Measurements from ENCODE around the gene TEPSIN.

TEPSIN gene

GRCh38 chr17:81192386-81193050, 46.3 kb downstream of the TEPSIN start:
- Histone ChIP-seq H3K9ac (ENCODE audit: low read depth in 1 of 2, low read length in 2 of 2) (no peak overlapping the region), H3K36me3 (ENCODE audit: control insufficient read depth in 2 of 2, insufficient read depth in 2 of 2, low read length in 2 of 2) (no peaks in the 10 kb centered on the region), H3K4me3 (ENCODE audit: low read length in 2 of 2) (no peak overlapping the region), H3K9me3 (ENCODE audit: control insufficient read depth in 2 of 2, low read length in 2 of 2) (no peaks in the 10 kb centered on the region), H3K27ac (ENCODE audit: low read depth in 2 of 2, low read length in 2 of 2) (no peak overlapping the region), H3K4me1 (ENCODE audit: control insufficient read depth in 2 of 2, insufficient read depth in 2 of 2, low read length in 2 of 2) (no peaks in the 10 kb centered on the region), H3K27me3 (ENCODE audit: control insufficient read depth in 2 of 2, insufficient read depth in 2 of 2, low read length in 2 of 2) (no peaks in the 10 kb centered on the region)

GRCh38 chr17:81191646-81192045, 47.2 kb downstream of the TEPSIN start:
- Histone ChIP-seq H3K4me3 (ENCODE audit: low read length in 2 of 2) (no peak overlapping the region), H3K9me3 (ENCODE audit: control insufficient read depth in 2 of 2, low read length in 2 of 2) (no peaks in the 10 kb centered on the region), H3K27me3 (ENCODE audit: control insufficient read depth in 2 of 2, insufficient read depth in 2 of 2, low read length in 2 of 2) (no peaks in the 10 kb centered on the region), H3K9ac (ENCODE audit: low read depth in 1 of 2, low read length in 2 of 2) (no peak overlapping the region), H3K27ac (ENCODE audit: low read depth in 2 of 2, low read length in 2 of 2) (no peak overlapping the region), H3K36me3 (ENCODE audit: control insufficient read depth in 2 of 2, insufficient read depth in 2 of 2, low read length in 2 of 2) (no peaks in the 10 kb centered on the region), H3K4me1 (ENCODE audit: control insufficient read depth in 2 of 2, insufficient read depth in 2 of 2, low read length in 2 of 2) (no peaks in the 10 kb centered on the region)

- no peak overlapping the region for H3K27ac ChIP-seq (ENCODE audit: low read depth in 2 of 2, low read length in 2 of 2)
- no peaks in the 10 kb centered on the region for H3K27me3 ChIP-seq (ENCODE audit: control insufficient read depth in 2 of 2, insufficient read depth in 2 of 2, low read length in 2 of 2)
- no peaks in the 10 kb centered on the region for H3K4me1 ChIP-seq (ENCODE audit: control insufficient read depth in 2 of 2, insufficient read depth in 2 of 2, low read length in 2 of 2)
- no peak overlapping the region for H3K9ac ChIP-seq (ENCODE audit: low read depth in 1 of 2, low read length in 2 of 2)
- H3K9me3 ChIP-seq (ENCODE audit: control insufficient read depth in 2 of 2, low read length in 2 of 2), result no peaks in the 10 kb centered on the region
- no peaks in the 10 kb centered on the region for H3K36me3 ChIP-seq (ENCODE audit: control insufficient read depth in 2 of 2, insufficient read depth in 2 of 2, low read length in 2 of 2)
- H3K4me3 ChIP-seq (ENCODE audit: low read length in 2 of 2), result no peak overlapping the region
Measured at GRCh38 chr17:81191116-81191515, 47.7 kb downstream of the TEPSIN start.

GRCh38 chr17:81190591-81190990, 48.3 kb downstream of the TEPSIN start:
- H3K27ac ChIP-seq (ENCODE audit: low read depth in 2 of 2, low read length in 2 of 2), result no peak overlapping the region
- H3K27me3 ChIP-seq (ENCODE audit: control insufficient read depth in 2 of 2, insufficient read depth in 2 of 2, low read length in 2 of 2), result no peaks in the 10 kb centered on the region
- no peaks in the 10 kb centered on the region for H3K36me3 ChIP-seq (ENCODE audit: control insufficient read depth in 2 of 2, insufficient read depth in 2 of 2, low read length in 2 of 2)
- no peaks in the 10 kb centered on the region for H3K4me1 ChIP-seq (ENCODE audit: control insufficient read depth in 2 of 2, insufficient read depth in 2 of 2, low read length in 2 of 2)
- H3K9me3 ChIP-seq (ENCODE audit: control insufficient read depth in 2 of 2, low read length in 2 of 2), result no peaks in the 10 kb centered on the region
- H3K4me3 ChIP-seq (ENCODE audit: low read length in 2 of 2), result no peak overlapping the region
- no peak overlapping the region for H3K9ac ChIP-seq (ENCODE audit: low read depth in 1 of 2, low read length in 2 of 2)

- Histone ChIP-seq H3K36me3 (ENCODE audit: control insufficient read depth in 2 of 2, insufficient read depth in 2 of 2, low read length in 2 of 2) (no peaks in the 10 kb centered on the region), H3K27ac (ENCODE audit: low read depth in 2 of 2, low read length in 2 of 2) (no peak overlapping the region)
Measured at GRCh38 chr17:81189670-81190530, 49.0 kb downstream of the TEPSIN start.

GRCh38 chr17:81189016-81189415, 49.8 kb downstream of the TEPSIN start:
- H3K9me3 ChIP-seq (ENCODE audit: control insufficient read depth in 2 of 2, low read length in 2 of 2), result no peaks in the 10 kb centered on the region
- no peaks in the 10 kb centered on the region for H3K27me3 ChIP-seq (ENCODE audit: control insufficient read depth in 2 of 2, insufficient read depth in 2 of 2, low read length in 2 of 2)
- no peak overlapping the region for H3K9ac ChIP-seq (ENCODE audit: low read depth in 1 of 2, low read length in 2 of 2)
- no peaks in the 10 kb centered on the region for H3K4me1 ChIP-seq (ENCODE audit: control insufficient read depth in 2 of 2, insufficient read depth in 2 of 2, low read length in 2 of 2)
- H3K36me3 ChIP-seq (ENCODE audit: control insufficient read depth in 2 of 2, insufficient read depth in 2 of 2, low read length in 2 of 2), result no peaks in the 10 kb centered on the region
- H3K27ac ChIP-seq (ENCODE audit: low read depth in 2 of 2, low read length in 2 of 2), result no peak overlapping the region
- no peak overlapping the region for H3K4me3 ChIP-seq (ENCODE audit: low read length in 2 of 2)

More at GRCh38 chr17:81189670-81190530, 49.0 kb downstream of the TEPSIN start:
- Histone ChIP-seq H3K4me3 (ENCODE audit: low read length in 2 of 2) (no peak overlapping the region), H3K4me1 (ENCODE audit: control insufficient read depth in 2 of 2, insufficient read depth in 2 of 2, low read length in 2 of 2) (no peaks in the 10 kb centered on the region), H3K9me3 (ENCODE audit: control insufficient read depth in 2 of 2, low read length in 2 of 2) (no peaks in the 10 kb centered on the region), H3K9ac (ENCODE audit: low read depth in 1 of 2, low read length in 2 of 2) (no peak overlapping the region), H3K27me3 (ENCODE audit: control insufficient read depth in 2 of 2, insufficient read depth in 2 of 2, low read length in 2 of 2) (no peaks in the 10 kb centered on the region)

- Histone ChIP-seq H3K9ac (ENCODE audit: low read depth in 1 of 2, low read length in 2 of 2) (no peak overlapping the region), H3K4me1 (ENCODE audit: control insufficient read depth in 2 of 2, insufficient read depth in 2 of 2, low read length in 2 of 2) (no peaks in the 10 kb centered on the region), H3K36me3 (ENCODE audit: control insufficient read depth in 2 of 2, insufficient read depth in 2 of 2, low read length in 2 of 2) (no peaks in the 10 kb centered on the region), H3K27me3 (ENCODE audit: control insufficient read depth in 2 of 2, insufficient read depth in 2 of 2, low read length in 2 of 2) (peaks cover 0 to 4% of the 10 kb centered on the region in 2 donors), H3K4me3 (ENCODE audit: low read length in 2 of 2) (no peak overlapping the region), H3K9me3 (ENCODE audit: control insufficient read depth in 2 of 2, low read length in 2 of 2) (no peaks in the 10 kb centered on the region), H3K27ac (ENCODE audit: low read depth in 2 of 2, low read length in 2 of 2) (no peak overlapping the region)
Measured at GRCh38 chr17:81188491-81188840, 50.4 kb downstream of the TEPSIN start.

- Histone ChIP-seq H3K4me3 (ENCODE audit: low read length in 2 of 2) (no peak overlapping the region), H3K9ac (ENCODE audit: low read depth in 1 of 2, low read length in 2 of 2) (no peak overlapping the region), H3K4me1 (ENCODE audit: control insufficient read depth in 2 of 2, insufficient read depth in 2 of 2, low read length in 2 of 2) (no peaks in the 10 kb centered on the region), H3K27me3 (ENCODE audit: control insufficient read depth in 2 of 2, insufficient read depth in 2 of 2, low read length in 2 of 2) (peaks cover 0 to 4% of the 10 kb centered on the region in 2 donors), H3K9me3 (ENCODE audit: control insufficient read depth in 2 of 2, low read length in 2 of 2) (no peaks in the 10 kb centered on the region), H3K36me3 (ENCODE audit: control insufficient read depth in 2 of 2, insufficient read depth in 2 of 2, low read length in 2 of 2) (no peaks in the 10 kb centered on the region), H3K27ac (ENCODE audit: low read depth in 2 of 2, low read length in 2 of 2) (no peak overlapping the region)
Measured at GRCh38 chr17:81187586-81188490, 51.0 kb downstream of the TEPSIN start.

GRCh38 chr17:81187120-81187519, 51.7 kb downstream of the TEPSIN start:
- Histone ChIP-seq H3K36me3 (ENCODE audit: control insufficient read depth in 2 of 2, insufficient read depth in 2 of 2, low read length in 2 of 2) (no peaks in the 10 kb centered on the region), H3K9ac (ENCODE audit: low read depth in 1 of 2, low read length in 2 of 2) (no peak overlapping the region), H3K27me3 (ENCODE audit: control insufficient read depth in 2 of 2, insufficient read depth in 2 of 2, low read length in 2 of 2) (peaks cover 0 to 4% of the 10 kb centered on the region in 2 donors), H3K27ac (ENCODE audit: low read depth in 2 of 2, low read length in 2 of 2) (no peak overlapping the region), H3K9me3 (ENCODE audit: control insufficient read depth in 2 of 2, low read length in 2 of 2) (no peaks in the 10 kb centered on the region), H3K4me1 (ENCODE audit: control insufficient read depth in 2 of 2, insufficient read depth in 2 of 2, low read length in 2 of 2) (no peaks in the 10 kb centered on the region), H3K4me3 (ENCODE audit: low read length in 2 of 2) (no peak overlapping the region)

GRCh38 chr17:81186203-81186602, 52.7 kb downstream of the TEPSIN start:
- Histone ChIP-seq H3K27ac (ENCODE audit: low read depth in 2 of 2, low read length in 2 of 2) (no peak overlapping the region), H3K4me3 (ENCODE audit: low read length in 2 of 2) (no peak overlapping the region), H3K9me3 (ENCODE audit: control insufficient read depth in 2 of 2, low read length in 2 of 2) (no peaks in the 10 kb centered on the region), H3K36me3 (ENCODE audit: control insufficient read depth in 2 of 2, insufficient read depth in 2 of 2, low read length in 2 of 2) (no peaks in the 10 kb centered on the region), H3K27me3 (ENCODE audit: control insufficient read depth in 2 of 2, insufficient read depth in 2 of 2, low read length in 2 of 2) (peaks cover 0 to 4% of the 10 kb centered on the region in 2 donors), H3K9ac (ENCODE audit: low read depth in 1 of 2, low read length in 2 of 2) (no peak overlapping the region), H3K4me1 (ENCODE audit: control insufficient read depth in 2 of 2, insufficient read depth in 2 of 2, low read length in 2 of 2) (no peaks in the 10 kb centered on the region)
